AG04450 (cell line): ENCODE results near the gene RNF220. TPM values are rescaled to one million over a fixed set of nuclear protein-coding genes. Genes with fewer than 3 reads are reported as not detected.

Source experiments
- CTCF ChIA-PET: fragments of 300-600, 350-600 bp; formaldehyde crosslinking; extraction: SDS; loops from one replicate; lab custom pipeline; 2022; ENCODE audit warnings: antibody characterized with exemption, inconsistent platforms; lab: Charles Lee
- POLR2A ChIA-PET: fragments of 350-600 bp; formaldehyde crosslinking; extraction: SDS; loops from one replicate; lab custom pipeline; 2021; ENCODE audit warnings: antibody characterized with exemption, inconsistent platforms; lab: Yijun Ruan, JAX
- DNase-seq: peaks from one replicate; pipeline ENCODE4 v3.0.0-alpha.2; 2011; ENCODE audit warnings: low read depth, low spot score
- H3K27ac ChIP-seq: one replicate; pipeline ENCODE4 v1.5.1; 2012; ENCODE audit warnings: low read depth, low read length, control low read depth
- H3K27me3 ChIP-seq: one replicate; pipeline ENCODE4 v1.6.0; 2012; ENCODE audit warnings: low read length; ENCODE audit not compliant: control insufficient read depth, insufficient read depth
- H3K4me3 ChIP-seq: 2 replicates; pipeline ENCODE4 v1.5.1; 2011; ENCODE audit warnings: mild to moderate bottlenecking, low read depth, low read length, control low read depth
- H3K9me3 ChIP-seq: 2 replicates; pipeline ENCODE4 v1.5.1; 2012; ENCODE audit warnings: low read length; ENCODE audit not compliant: control insufficient read depth, insufficient read depth
- polyA plus RNA-seq: library from polyadenylated mRNA; depleted of rRNA; stranded (reverse); fragments of >200 nt; gene quantifications from 2 replicates; pipeline ENCODE4 v1.2.3, GENCODE V29; 2011
- TF ChIP-seq, protein P1 (sequence below): IDR thresholded peaks from 2 replicates; pipeline ENCODE4 v1.5.1; 2011; ENCODE audit warnings: low read depth, low read length, control low read depth, inconsistent platforms

Gene RNF220
- polyA plus RNA-seq, 1 experiment, result 46.4 TPM

DNA sequence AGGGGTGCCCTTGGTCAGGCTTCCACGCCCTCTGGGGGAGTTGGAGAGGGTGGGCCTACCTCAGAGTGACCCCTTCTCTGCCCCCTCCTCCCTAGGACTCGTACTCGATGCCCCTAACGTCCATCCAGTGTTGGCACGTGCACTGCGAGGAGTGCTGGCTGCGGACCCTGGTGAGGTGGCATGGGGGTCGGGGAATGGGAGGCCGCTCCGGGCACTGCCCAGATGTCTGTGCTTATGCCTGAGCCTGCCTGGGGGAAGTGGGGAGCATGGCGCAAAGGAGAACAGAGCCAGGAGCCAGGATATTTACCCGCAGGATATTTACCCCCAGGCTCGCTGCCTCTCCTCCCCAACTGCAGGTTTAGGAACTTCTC is 244.7 kb downstream of the RNF220 start:
- TF ChIP-seq, protein P1, sequence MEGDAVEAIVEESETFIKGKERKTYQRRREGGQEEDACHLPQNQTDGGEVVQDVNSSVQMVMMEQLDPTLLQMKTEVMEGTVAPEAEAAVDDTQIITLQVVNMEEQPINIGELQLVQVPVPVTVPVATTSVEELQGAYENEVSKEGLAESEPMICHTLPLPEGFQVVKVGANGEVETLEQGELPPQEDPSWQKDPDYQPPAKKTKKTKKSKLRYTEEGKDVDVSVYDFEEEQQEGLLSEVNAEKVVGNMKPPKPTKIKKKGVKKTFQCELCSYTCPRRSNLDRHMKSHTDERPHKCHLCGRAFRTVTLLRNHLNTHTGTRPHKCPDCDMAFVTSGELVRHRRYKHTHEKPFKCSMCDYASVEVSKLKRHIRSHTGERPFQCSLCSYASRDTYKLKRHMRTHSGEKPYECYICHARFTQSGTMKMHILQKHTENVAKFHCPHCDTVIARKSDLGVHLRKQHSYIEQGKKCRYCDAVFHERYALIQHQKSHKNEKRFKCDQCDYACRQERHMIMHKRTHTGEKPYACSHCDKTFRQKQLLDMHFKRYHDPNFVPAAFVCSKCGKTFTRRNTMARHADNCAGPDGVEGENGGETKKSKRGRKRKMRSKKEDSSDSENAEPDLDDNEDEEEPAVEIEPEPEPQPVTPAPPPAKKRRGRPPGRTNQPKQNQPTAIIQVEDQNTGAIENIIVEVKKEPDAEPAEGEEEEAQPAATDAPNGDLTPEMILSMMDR, result no peak
- DNase-seq, result no peak
- ChIA-PET POLR2A (no interaction called here), CTCF (interaction anchor here (9.3 kb wide), 1 partner anchor 40 kb away, joined by 221 read pairs; no protein-coding TSS in a partner anchor)
- Histone ChIP-seq H3K27me3 (no peaks in the 10 kb centered on the region), H3K4me3 (no peak overlapping the region), H3K27ac (no peak overlapping the region), H3K9me3 (no peaks in the 10 kb centered on the region)

DNA sequence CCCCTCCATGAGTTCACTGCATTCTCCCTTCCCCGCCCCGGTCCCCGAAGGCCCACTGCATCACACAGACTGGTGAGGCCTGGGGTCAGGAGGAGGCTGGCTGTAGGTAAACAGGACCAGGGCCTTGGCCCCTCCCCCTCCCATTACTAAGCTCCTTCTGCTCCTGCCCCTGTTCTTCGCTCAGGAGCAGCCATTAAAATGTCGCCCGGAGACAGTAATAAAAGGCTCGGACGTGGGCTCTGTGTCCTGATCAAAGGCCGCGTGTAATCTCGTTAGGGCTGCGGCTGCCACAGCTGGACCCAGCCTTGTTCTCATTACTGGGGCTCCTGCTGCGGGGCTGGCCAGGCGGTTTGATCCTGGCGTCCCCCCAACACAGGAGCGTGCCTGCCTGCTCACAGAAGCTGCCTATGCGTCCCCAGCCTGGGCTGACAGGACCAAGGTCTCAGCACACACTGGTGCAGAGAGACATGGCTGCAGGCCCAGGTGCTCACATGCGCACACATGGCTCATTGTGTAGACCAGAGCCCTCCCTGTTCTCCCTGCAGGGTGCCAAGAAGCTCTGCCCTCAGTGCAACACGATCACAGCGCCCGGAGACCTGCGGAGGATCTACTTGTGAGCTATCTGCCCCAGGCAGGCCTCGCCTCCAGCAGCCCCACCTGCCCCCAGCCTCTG is 245.2 kb downstream of the RNF220 start:
- TF ChIP-seq, protein P1, result no peak
- no peak overlapping the region for H3K27ac ChIP-seq
- DNase-seq, result no peak
- H3K4me3 ChIP-seq, result no peak overlapping the region
- POLR2A ChIA-PET, result interaction anchor here (1.8 kb wide), 1 partner anchor 40 kb away, joined by 5 read pairs; no protein-coding TSS in a partner anchor
- no peaks in the 10 kb centered on the region for H3K9me3 ChIP-seq
- CTCF ChIA-PET, result interaction anchor here (1.0 to 9.3 kb wide), 5 partner anchors 17 to 273 kb away, joined by 4 to 221 read pairs (median 43); no protein-coding TSS in a partner anchor
- H3K27me3 ChIP-seq, result no peaks in the 10 kb centered on the region

DNA sequence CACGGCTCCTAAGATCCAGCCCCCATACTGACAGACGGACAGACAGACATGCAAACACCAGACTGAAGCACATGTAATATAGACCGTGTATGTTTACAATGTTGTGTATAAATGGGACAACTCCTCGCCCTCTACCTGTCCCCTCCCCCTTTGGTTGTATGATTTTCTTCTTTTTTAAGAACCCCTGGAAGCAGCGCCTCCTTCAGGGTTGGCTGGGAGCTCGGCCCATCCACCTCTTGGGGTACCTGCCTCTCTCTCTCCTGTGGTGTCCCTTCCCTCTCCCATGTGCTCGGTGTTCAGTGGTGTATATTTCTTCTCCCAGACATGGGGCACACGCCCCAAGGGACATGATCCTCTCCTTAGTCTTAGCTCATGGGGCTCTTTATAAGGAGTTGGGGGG is 246.0 kb downstream of the RNF220 start:
- TF ChIP-seq, protein P1, result no peak

DNA sequence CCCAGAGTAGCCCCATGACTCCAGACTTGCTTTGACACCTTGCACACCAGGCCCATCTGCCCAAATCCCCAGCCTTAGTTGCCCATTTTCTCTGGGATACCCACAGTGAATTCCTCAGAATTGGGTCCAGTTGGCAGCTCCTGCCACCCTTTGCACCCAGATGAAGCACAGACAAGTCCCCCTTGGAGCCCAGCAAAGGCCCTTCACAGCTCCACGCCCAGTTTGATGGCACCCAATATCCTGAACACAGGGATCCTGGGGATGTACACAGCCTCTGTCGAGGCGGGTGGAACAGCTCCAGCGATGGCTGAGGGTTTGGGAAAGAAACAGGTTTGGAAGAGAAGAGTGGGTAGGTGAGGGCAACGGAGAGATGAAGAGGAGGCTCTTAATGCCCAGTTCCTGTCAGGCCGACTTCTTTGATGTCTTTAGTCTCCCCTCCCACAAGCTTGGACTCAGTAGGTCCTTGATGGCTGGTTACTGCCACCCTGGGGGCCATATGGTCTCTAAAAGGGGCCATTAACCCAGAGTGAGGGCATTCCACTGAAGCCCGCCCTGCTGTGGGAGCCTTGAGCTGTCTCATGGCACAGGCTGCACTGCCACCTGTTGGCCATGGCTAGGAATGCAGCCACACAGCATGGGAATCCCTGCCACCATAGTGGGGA is 247.5 kb downstream of the RNF220 start:
- H3K27ac ChIP-seq, result no peak overlapping the region
- H3K4me3 ChIP-seq, result no peak overlapping the region
- ChIA-PET CTCF (interaction anchor here (0.5 to 9.3 kb wide), 52 partner anchors 9 to 1592 kb away, joined by 3 to 221 read pairs (median 4); partner anchors contain the start of genes ARMH1, RNU5D-1 and TMEM53), POLR2A (interaction anchor here (0.6 to 0.9 kb wide), 3 partner anchors 21 to 236 kb away, joined by 3 to 6 read pairs (median 5); no protein-coding TSS in a partner anchor)
- H3K27me3 ChIP-seq, result no peaks in the 10 kb centered on the region
- H3K9me3 ChIP-seq, result no peaks in the 10 kb centered on the region
- DNase-seq, result no peak
- TF ChIP-seq, protein P1, result peak; percentile 98

More for the DNA sequence above, 246.0 kb downstream of the RNF220 start:
- H3K4me3 ChIP-seq, result no peak overlapping the region
- CTCF ChIA-PET, result interaction anchor here (0.5 to 9.3 kb wide), 9 partner anchors 8 to 273 kb away, joined by 4 to 221 read pairs (median 21); no protein-coding TSS in a partner anchor
- H3K27me3 ChIP-seq, result no peaks in the 10 kb centered on the region
- no peaks in the 10 kb centered on the region for H3K9me3 ChIP-seq
- DNase-seq, result no peak
- POLR2A ChIA-PET, result interaction anchor here (0.7 to 1.8 kb wide), 2 partner anchors 41 to 438 kb away, joined by 3 to 5 read pairs; no protein-coding TSS in a partner anchor
- no peak overlapping the region for H3K27ac ChIP-seq
